ENCODE measurements around the gene TLE5.

Gene TLE5

GRCh38 chr19:3079578-3079977 is 17.3 kb upstream of the TLE5 start:
- Mint-ChIP-seq H3K4me3 (no peak overlapping the region), H3K4me1 (peaks cover 14% of the 10 kb centered on the region), H3K27me3 (no peaks in the 10 kb centered on the region), H3K27ac (no peak overlapping the region), H3K36me3 (no peaks in the 10 kb centered on the region), H3K9me3 (no peaks in the 10 kb centered on the region)
- no peak for ATAC-seq

- peak overlapping the region; percentile 42 for H3K27ac Mint-ChIP-seq
- ATAC-seq: peak; percentile 84
- H3K27me3 Mint-ChIP-seq: no peaks in the 10 kb centered on the region
- H3K4me1 Mint-ChIP-seq: peaks cover 14% of the 10 kb centered on the region
- H3K9me3 Mint-ChIP-seq: no peaks in the 10 kb centered on the region
- peak overlapping the region; percentile 61 for H3K4me3 Mint-ChIP-seq
- no peaks in the 10 kb centered on the region for H3K36me3 Mint-ChIP-seq
These were observed 13.5 kb upstream of the TLE5 start for GRCh38 chr19:3075605-3076431.

- Mint-ChIP-seq H3K4me1 (peaks cover 14% of the 10 kb centered on the region), H3K36me3 (no peaks in the 10 kb centered on the region), H3K27me3 (no peaks in the 10 kb centered on the region), H3K4me3 (no peak overlapping the region), H3K27ac (no peak overlapping the region), H3K9me3 (no peaks in the 10 kb centered on the region)
- no peak for ATAC-seq
These were observed 11.8 kb upstream of the TLE5 start for GRCh38 chr19:3073931-3074595.

- no peak for ATAC-seq
- Mint-ChIP-seq H3K9me3 (no peaks in the 10 kb centered on the region), H3K27me3 (no peaks in the 10 kb centered on the region), H3K4me1 (peaks cover 14% of the 10 kb centered on the region), H3K27ac (no peak overlapping the region), H3K36me3 (no peaks in the 10 kb centered on the region), H3K4me3 (no peak overlapping the region)
These were observed 10.9 kb upstream of the TLE5 start for GRCh38 chr19:3073159-3073563.

- Mint-ChIP-seq H3K4me1 (peaks cover 22% of the 10 kb centered on the region), H3K27me3 (no peaks in the 10 kb centered on the region), H3K4me3 (no peak overlapping the region), H3K36me3 (no peaks in the 10 kb centered on the region), H3K9me3 (no peaks in the 10 kb centered on the region), H3K27ac (peak overlapping the region; percentile 46)
- no peak for ATAC-seq
These were observed 9.5 kb upstream of the TLE5 start for GRCh38 chr19:3071768-3072167.

- Mint-ChIP-seq H3K27ac (peak overlapping the region; percentile 16), H3K9me3 (no peaks in the 10 kb centered on the region)
These were observed 5.8 kb upstream of the TLE5 start for GRCh38 chr19:3068071-3068470.

GRCh38 chr19:3067563-3067962 is 5.3 kb upstream of the TLE5 start:
- H3K4me1 Mint-ChIP-seq: peaks cover 43% of the 10 kb centered on the region
- peak overlapping the region; percentile 16 for H3K27ac Mint-ChIP-seq
- H3K9me3 Mint-ChIP-seq: no peaks in the 10 kb centered on the region
- no peaks in the 10 kb centered on the region for H3K36me3 Mint-ChIP-seq
- H3K4me3 Mint-ChIP-seq: no peak overlapping the region
- H3K27me3 Mint-ChIP-seq: no peaks in the 10 kb centered on the region
- no peak for ATAC-seq

More at GRCh38 chr19:3068071-3068470, 5.8 kb upstream of the TLE5 start:
- Mint-ChIP-seq H3K4me1 (peaks cover 38% of the 10 kb centered on the region), H3K27me3 (no peaks in the 10 kb centered on the region), H3K36me3 (no peaks in the 10 kb centered on the region), H3K4me3 (no peak overlapping the region)
- no peak for ATAC-seq

GRCh38 chr19:3066482-3067049 is 4.3 kb upstream of the TLE5 start:
- H3K27me3 Mint-ChIP-seq: no peaks in the 10 kb centered on the region
- H3K4me1 Mint-ChIP-seq: peaks cover 43% of the 10 kb centered on the region
- no peak for ATAC-seq
- H3K4me3 Mint-ChIP-seq: no peak overlapping the region
- no peaks in the 10 kb centered on the region for H3K36me3 Mint-ChIP-seq
- no peaks in the 10 kb centered on the region for H3K9me3 Mint-ChIP-seq
- H3K27ac Mint-ChIP-seq: peak overlapping the region; percentile 56

- peak overlapping the region; percentile 56 for H3K27ac Mint-ChIP-seq
- peak overlapping the region; percentile 27 for H3K4me3 Mint-ChIP-seq
- peak; percentile 75 for ATAC-seq
- peaks cover 2% of the 10 kb centered on the region for H3K36me3 Mint-ChIP-seq
- H3K9me3 Mint-ChIP-seq: no peaks in the 10 kb centered on the region
- peaks cover 46% of the 10 kb centered on the region for H3K4me1 Mint-ChIP-seq
- no peaks in the 10 kb centered on the region for H3K27me3 Mint-ChIP-seq
These were observed 3.5 kb upstream of the TLE5 start for GRCh38 chr19:3065675-3066357.

GRCh38 chr19:3064011-3064330 is 1.7 kb upstream of the TLE5 start:
- peaks cover 15% of the 10 kb centered on the region for H3K36me3 Mint-ChIP-seq
- peak overlapping the region; percentile 98 for H3K27ac Mint-ChIP-seq
- peak overlapping the region; percentile 92 for H3K4me3 Mint-ChIP-seq
- H3K9me3 Mint-ChIP-seq: no peaks in the 10 kb centered on the region
- no peak for ATAC-seq
- H3K4me1 Mint-ChIP-seq: peaks cover 51% of the 10 kb centered on the region
- no peaks in the 10 kb centered on the region for H3K27me3 Mint-ChIP-seq

GRCh38 chr19:3061182-3062161 is 823 bp downstream of the TLE5 start:
- H3K4me1 Mint-ChIP-seq: peaks cover 62% of the 10 kb centered on the region
- peak overlapping the region; percentile 82 for H3K27ac Mint-ChIP-seq
- peak overlapping the region; percentile 83 for H3K4me3 Mint-ChIP-seq
- peaks cover 38% of the 10 kb centered on the region for H3K36me3 Mint-ChIP-seq
- H3K9me3 Mint-ChIP-seq: no peaks in the 10 kb centered on the region
- no peaks in the 10 kb centered on the region for H3K27me3 Mint-ChIP-seq
- peak; percentile 74 for ATAC-seq

- H3K27me3 Mint-ChIP-seq: no peaks in the 10 kb centered on the region
- ATAC-seq: no peak
- peaks cover 44% of the 10 kb centered on the region for H3K36me3 Mint-ChIP-seq
- peak overlapping the region; percentile 83 for H3K4me3 Mint-ChIP-seq
- peak overlapping the region; percentile 82 for H3K27ac Mint-ChIP-seq
- H3K4me1 Mint-ChIP-seq: peaks cover 62% of the 10 kb centered on the region
- H3K9me3 Mint-ChIP-seq: no peaks in the 10 kb centered on the region
These were observed 1.5 kb downstream of the TLE5 start for GRCh38 chr19:3060857-3061181.

GRCh38 chr19:3059653-3060052 is 2.6 kb downstream of the TLE5 start:
- Mint-ChIP-seq H3K27ac (no peak overlapping the region), H3K9me3 (no peaks in the 10 kb centered on the region), H3K36me3 (peaks cover 56% of the 10 kb centered on the region), H3K4me1 (peaks cover 63% of the 10 kb centered on the region), H3K27me3 (no peaks in the 10 kb centered on the region), H3K4me3 (no peak overlapping the region)
- ATAC-seq: no peak

GRCh38 chr19:3058821-3059314 is 3.4 kb downstream of the TLE5 start:
- no peak for ATAC-seq
- Mint-ChIP-seq H3K4me3 (no peak overlapping the region), H3K4me1 (peaks cover 62% of the 10 kb centered on the region), H3K27me3 (no peaks in the 10 kb centered on the region), H3K27ac (no peak overlapping the region), H3K9me3 (no peaks in the 10 kb centered on the region), H3K36me3 (peaks cover 58% of the 10 kb centered on the region)
